Measurements from ENCODE around the gene RIC8B. TPM values are rescaled to one million over a fixed set of nuclear protein-coding genes. Genes with fewer than 3 reads are reported as not detected.

The RIC8B gene
- total RNA-seq, 8 experiments from 2014 or later, result 8.3 to 27.8 (median 18.3) TPM

GRCh38 chr12:106867651-106868050, 93.2 kb downstream of the RIC8B start:
- no peak for ATAC-seq (replicated peaks in 6 of 8)
- Histone ChIP-seq H3K27ac (no peak overlapping the region), H3K4me1 (replicated peaks in 1 of 2) (peaks cover 8 to 10% of the 10 kb centered on the region in 2 donors), H3K4me3 (no peak overlapping the region)
- WGBS, 10 experiments, result 73 to 100% (median 83%) methylated on average over 1 to 3 of the region's 3 CpGs; no CpG with 5 or more reads in 2 of the 10 experiments
- in situ Hi-C loops (cut with MboI; ENCODE audit: low pct_unique_long_range_greater_than_20kb in 2 of 9, low sequenced_read_pairs in 9 of 9, unreplicated experiment in 9 of 9), result no loop called here

GRCh38 chr12:106868982-106869700, 94.7 kb downstream of the RIC8B start:
- Histone ChIP-seq H3K27ac (no peak overlapping the region), H3K4me3 (no peak overlapping the region), H3K4me1 (replicated peaks in 1 of 2) (peaks cover 0 to 10% of the 10 kb centered on the region in 2 donors)
- in situ Hi-C loops (cut with MboI; ENCODE audit: low pct_unique_long_range_greater_than_20kb in 2 of 9, low sequenced_read_pairs in 9 of 9, unreplicated experiment in 9 of 9), result no loop called here
- 84 to 100% (median 94%) methylated on average over 5 to 9 of the region's 10 CpGs for WGBS, 10 experiments
- ATAC-seq (replicated peaks in 6 of 8), result no peak

- no peak overlapping the region for H3K4me3 ChIP-seq
- no peak for ATAC-seq (replicated peaks in 6 of 8)
- in situ Hi-C loops (cut with MboI; ENCODE audit: low pct_unique_long_range_greater_than_20kb in 2 of 9, low sequenced_read_pairs in 9 of 9, unreplicated experiment in 9 of 9), result no loop called here
- H3K27ac ChIP-seq, result no peak overlapping the region
- peaks cover 0 to 7% of the 10 kb centered on the region in 2 donors for H3K4me1 ChIP-seq (replicated peaks in 1 of 2)
These were observed 95.6 kb downstream of the RIC8B start for GRCh38 chr12:106870116-106870515.

- WGBS, 10 experiments, result 20 to 100% (median 67%) methylated on average over 1 of the region's 1 CpG; no CpG with 5 or more reads in 1 of the 10 experiments
- in situ Hi-C loops (cut with MboI; ENCODE audit: low pct_unique_long_range_greater_than_20kb in 2 of 9, low sequenced_read_pairs in 9 of 9, unreplicated experiment in 9 of 9), result no loop called here
- Histone ChIP-seq H3K27ac (no peak overlapping the region), H3K4me1 (replicated peaks in 1 of 2) (no peaks in the 10 kb centered on the region), H3K4me3 (no peak overlapping the region)
- ATAC-seq (replicated peaks in 6 of 8), result peak in 1 of 8 experiments; percentile 45
These were observed 97.0 kb downstream of the RIC8B start for GRCh38 chr12:106871477-106871876.

GRCh38 chr12:106873983-106874382, 99.5 kb downstream of the RIC8B start:
- in situ Hi-C loops (cut with MboI; ENCODE audit: low pct_unique_long_range_greater_than_20kb in 2 of 9, low sequenced_read_pairs in 9 of 9, unreplicated experiment in 9 of 9), result no loop called here
- Histone ChIP-seq H3K27ac (no peak overlapping the region), H3K4me3 (no peak overlapping the region), H3K4me1 (replicated peaks in 1 of 2) (peaks cover 4 to 6% of the 10 kb centered on the region in 2 donors)
- 70 to 100% (median 92%) methylated on average over 1 to 5 of the region's 5 CpGs; no CpG with 5 or more reads in 1 of the 10 experiments for WGBS, 10 experiments
- no peak for ATAC-seq (replicated peaks in 6 of 8)

GRCh38 chr12:106878804-106879203, 104.3 kb downstream of the RIC8B start:
- Histone ChIP-seq H3K4me1 (replicated peaks in 1 of 2) (peaks cover 4 to 10% of the 10 kb centered on the region in 2 donors), H3K27ac (peak overlapping the region in 1 of 2 donors; percentile 12), H3K4me3 (no peak overlapping the region)
- peak in 2 of 8 experiments; percentile 58 to 69 for ATAC-seq (replicated peaks in 6 of 8)
- in situ Hi-C loops (cut with MboI; ENCODE audit: low pct_unique_long_range_greater_than_20kb in 2 of 9, low sequenced_read_pairs in 9 of 9, unreplicated experiment in 9 of 9), result no loop called here
- WGBS, 10 experiments, result 48 to 86% (median 80%) methylated on average over 3 to 5 of the region's 5 CpGs; no CpG with 5 or more reads in 2 of the 10 experiments

GRCh38 chr12:106879612-106880011, 105.1 kb downstream of the RIC8B start:
- in situ Hi-C loops (cut with MboI; ENCODE audit: low pct_unique_long_range_greater_than_20kb in 2 of 9, low sequenced_read_pairs in 9 of 9, unreplicated experiment in 9 of 9), result no loop called here
- Histone ChIP-seq H3K27ac (no peak overlapping the region), H3K4me1 (replicated peaks in 1 of 2) (peaks cover 4 to 10% of the 10 kb centered on the region in 2 donors), H3K4me3 (no peak overlapping the region)
- no peak for ATAC-seq (replicated peaks in 6 of 8)
- 74 to 100% (median 100%) methylated on average over 1 to 5 of the region's 5 CpGs; no CpG with 5 or more reads in 1 of the 10 experiments for WGBS, 10 experiments

- WGBS, 10 experiments, result 43 to 100% (median 82%) methylated on average over 1 of the region's 1 CpG; no CpG with 5 or more reads in 3 of the 10 experiments
- in situ Hi-C loops (cut with MboI; ENCODE audit: low pct_unique_long_range_greater_than_20kb in 2 of 9, low sequenced_read_pairs in 9 of 9, unreplicated experiment in 9 of 9), result no loop called here
- Histone ChIP-seq H3K27ac (no peak overlapping the region), H3K4me1 (replicated peaks in 1 of 2) (peaks cover 6 to 18% of the 10 kb centered on the region in 2 donors), H3K4me3 (no peak overlapping the region)
- no peak for ATAC-seq (replicated peaks in 6 of 8)
These were observed 108.9 kb downstream of the RIC8B start for GRCh38 chr12:106883426-106883825.

- no peak for ATAC-seq (replicated peaks in 6 of 8)
- Histone ChIP-seq H3K27ac (no peak overlapping the region), H3K4me3 (no peak overlapping the region), H3K4me1 (replicated peaks in 1 of 2) (peaks cover 4 to 10% of the 10 kb centered on the region in 2 donors)
- in situ Hi-C loops (cut with MboI; ENCODE audit: low pct_unique_long_range_greater_than_20kb in 2 of 9, low sequenced_read_pairs in 9 of 9, unreplicated experiment in 9 of 9), result no loop called here
- 59 to 100% (median 82%) methylated on average over 2 to 3 of the region's 3 CpGs; no CpG with 5 or more reads in 1 of the 10 experiments for WGBS, 10 experiments
These were observed 110.5 kb downstream of the RIC8B start for GRCh38 chr12:106885026-106885425.

GRCh38 chr12:106885541-106886249, 111.2 kb downstream of the RIC8B start:
- H3K4me3 ChIP-seq, result no peak overlapping the region
- ATAC-seq (replicated peaks in 6 of 8), result no peak
- H3K4me1 ChIP-seq (replicated peaks in 1 of 2), result peaks cover 4 to 10% of the 10 kb centered on the region in 2 donors
- no peak overlapping the region for H3K27ac ChIP-seq
- WGBS, 10 experiments, result 59 to 100% (median 78%) methylated on average over 1 to 4 of the region's 4 CpGs; no CpG with 5 or more reads in 3 of the 10 experiments
- in situ Hi-C loops (cut with MboI; ENCODE audit: low pct_unique_long_range_greater_than_20kb in 2 of 9, low sequenced_read_pairs in 9 of 9, unreplicated experiment in 9 of 9), result no loop called here

GRCh38 chr12:106886932-106887331, 112.5 kb downstream of the RIC8B start:
- Histone ChIP-seq H3K4me3 (no peak overlapping the region), H3K4me1 (replicated peaks in 1 of 2) (peaks cover 4 to 10% of the 10 kb centered on the region in 2 donors), H3K27ac (no peak overlapping the region)
- peak in 1 of 8 experiments; percentile 53 for ATAC-seq (replicated peaks in 6 of 8)
- in situ Hi-C loops (cut with MboI; ENCODE audit: low pct_unique_long_range_greater_than_20kb in 2 of 9, low sequenced_read_pairs in 9 of 9, unreplicated experiment in 9 of 9), result no loop called here
- 13 to 92% (median 56%) methylated on average over 1 to 2 of the region's 2 CpGs; no CpG with 5 or more reads in 4 of the 10 experiments for WGBS, 10 experiments

GRCh38 chr12:106888348-106888970, 114.0 kb downstream of the RIC8B start:
- no peak overlapping the region for H3K27ac ChIP-seq
- no peak for ATAC-seq (replicated peaks in 6 of 8)
- WGBS, 10 experiments, result 78 to 100% (median 94%) methylated on average over 1 to 4 of the region's 5 CpGs; no CpG with 5 or more reads in 3 of the 10 experiments

GRCh38 chr12:106889326-106889725, 114.8 kb downstream of the RIC8B start:
- Histone ChIP-seq H3K4me3 (no peak overlapping the region), H3K27ac (no peak overlapping the region), H3K4me1 (replicated peaks in 1 of 2) (peaks cover 4 to 10% of the 10 kb centered on the region in 2 donors)
- in situ Hi-C loops (cut with MboI; ENCODE audit: low pct_unique_long_range_greater_than_20kb in 2 of 9, low sequenced_read_pairs in 9 of 9, unreplicated experiment in 9 of 9), result no loop called here
- ATAC-seq (replicated peaks in 6 of 8), result peak in 2 of 8 experiments; percentile 29 to 36
- WGBS, 10 experiments, result 53 to 95% (median 86%) methylated on average over 1 to 6 of the region's 6 CpGs

More at GRCh38 chr12:106888348-106888970, 114.0 kb downstream of the RIC8B start:
- in situ Hi-C loops (cut with MboI; ENCODE audit: low pct_unique_long_range_greater_than_20kb in 2 of 9, low sequenced_read_pairs in 9 of 9, unreplicated experiment in 9 of 9), result no loop called here
- peaks cover 4 to 10% of the 10 kb centered on the region in 2 donors for H3K4me1 ChIP-seq (replicated peaks in 1 of 2)
- no peak overlapping the region for H3K4me3 ChIP-seq

All from motor neuron (in vitro differentiated cells).